Measurements from ENCODE around the gene SNAP47.
"Not testable (repeated sequence)": the region's sequence is repeated elsewhere in the genome, so short reads cannot be mapped to it uniquely, and the experiment has no call there.

SNAP47 gene

GRCh38 chr1:227734856-227735538, at the start of gene SNAP47, which contains the start of gene JMJD4:
Gene SNAP47, plus strand, starts transcription at chr1:227735435. Its CDS starts 12,302 bp downstream, at chr1:227747737.
Gene JMJD4, minus strand, starts transcription at chr1:227735302. Its CDS starts 29 bp downstream, at chr1:227735273.
- DNase-seq (ENCODE audit: low read depth in 4 of 4, low spot score in 1 of 4): peak; percentile 83 to 90 (median 86)

- DNase-seq (ENCODE audit: low read depth in 4 of 4, low spot score in 1 of 4): no peak
Observed at GRCh38 chr1:227685807-227686206, 49.4 kb upstream of the SNAP47 start.

- no peak for DNase-seq (ENCODE audit: low read depth in 4 of 4, low spot score in 1 of 4)
Observed at GRCh38 chr1:227697321-227697864, 37.8 kb upstream of the SNAP47 start.

GRCh38 chr1:227701631-227702030, 33.6 kb upstream of the SNAP47 start:
- not testable (repeated sequence) for DNase-seq (ENCODE audit: low read depth in 4 of 4, low spot score in 1 of 4)

- DNase-seq (ENCODE audit: low read depth in 4 of 4, low spot score in 1 of 4): no peak
Observed at GRCh38 chr1:227707846-227708245, 27.4 kb upstream of the SNAP47 start.

- no peak for DNase-seq (ENCODE audit: low read depth in 4 of 4, low spot score in 1 of 4)
Observed at GRCh38 chr1:227709451-227709850, 25.8 kb upstream of the SNAP47 start.

- not testable (repeated sequence) for DNase-seq (ENCODE audit: low read depth in 4 of 4, low spot score in 1 of 4)
Observed at GRCh38 chr1:227710474-227710873, 24.8 kb upstream of the SNAP47 start.

GRCh38 chr1:227712648-227713047, 22.6 kb upstream of the SNAP47 start:
- no peak for DNase-seq (ENCODE audit: low read depth in 4 of 4, low spot score in 1 of 4)

- no peak for DNase-seq (ENCODE audit: low read depth in 4 of 4, low spot score in 1 of 4)
Observed at GRCh38 chr1:227718932-227719331, 16.3 kb upstream of the SNAP47 start.

GRCh38 chr1:227723474-227723873, 11.8 kb upstream of the SNAP47 start:
- DNase-seq (ENCODE audit: low read depth in 4 of 4, low spot score in 1 of 4): no peak

GRCh38 chr1:227725046-227725445, 10.2 kb upstream of the SNAP47 start:
- DNase-seq (ENCODE audit: low read depth in 4 of 4, low spot score in 1 of 4): no peak

- DNase-seq (ENCODE audit: low read depth in 4 of 4, low spot score in 1 of 4): no peak
Observed at GRCh38 chr1:227726318-227726717, 8.9 kb upstream of the SNAP47 start.

- no peak for DNase-seq (ENCODE audit: low read depth in 4 of 4, low spot score in 1 of 4)
Observed at GRCh38 chr1:227726924-227727599, 8.2 kb upstream of the SNAP47 start.

- DNase-seq (ENCODE audit: low read depth in 4 of 4, low spot score in 1 of 4): peak; percentile 40 to 68 (median 57)
Observed at GRCh38 chr1:227728059-227728891, 7.0 kb upstream of the SNAP47 start.

GRCh38 chr1:227728892-227729143, 6.4 kb upstream of the SNAP47 start:
- DNase-seq (ENCODE audit: low read depth in 4 of 4, low spot score in 1 of 4): no peak

- DNase-seq (ENCODE audit: low read depth in 4 of 4, low spot score in 1 of 4): no peak
Observed at GRCh38 chr1:227729144-227729880, 5.9 kb upstream of the SNAP47 start.

- no peak for DNase-seq (ENCODE audit: low read depth in 4 of 4, low spot score in 1 of 4)
Observed at GRCh38 chr1:227729881-227730629, 5.2 kb upstream of the SNAP47 start.

- no peak for DNase-seq (ENCODE audit: low read depth in 4 of 4, low spot score in 1 of 4)
Observed at GRCh38 chr1:227730630-227731151, 4.5 kb upstream of the SNAP47 start.

GRCh38 chr1:227731241-227731677, 4.0 kb upstream of the SNAP47 start:
- no peak for DNase-seq (ENCODE audit: low read depth in 4 of 4, low spot score in 1 of 4)

Measured in stimulated activated CD4-positive, alpha-beta T cell treated with anti-CD3 and anti-CD28 coated beads, Interleukin-1b, Interleukin-23, amount 100 ng/mL, for 24 hours (primary cell).